Fibroblast of mammary gland (primary cell): Measurements from ENCODE around the gene BICD1.

Experiments used
- DNase-seq: peaks from one replicate; pipeline ENCODE4 v3.0.0-alpha.2; 2010; ENCODE audit warnings: low read depth
- H3K4me3 ChIP-seq: 2 replicates; pipeline ENCODE4 v1.5.1; 2011; ENCODE audit warnings: low read depth, mild to moderate bottlenecking, low read length, moderate library complexity; ENCODE audit not compliant: control insufficient read depth
- CTCF ChIP-seq: conservative IDR thresholded peaks from 2 replicates; pipeline ENCODE4 v1.5.1; 2011; ENCODE audit warnings: low read depth, low read length, inconsistent platforms; ENCODE audit not compliant: control insufficient read depth, insufficient read depth

Gene BICD1

GRCh38 chr12:32208355-32208754 lies 101.7 kb downstream of the BICD1 start:
- TF ChIP-seq CTCF: no peak
- no peak overlapping the region for H3K4me3 ChIP-seq
- DNase-seq: no peak

- H3K4me3 ChIP-seq: no peak overlapping the region
- no peak for TF ChIP-seq CTCF
- DNase-seq: no peak
Observed at GRCh38 chr12:32211066-32211899, 104.6 kb downstream of the BICD1 start.

- no peak for DNase-seq
- TF ChIP-seq CTCF: no peak
- no peak overlapping the region for H3K4me3 ChIP-seq
Observed at GRCh38 chr12:32211900-32212156, 105.2 kb downstream of the BICD1 start.

- TF ChIP-seq CTCF: no peak
- no peak for DNase-seq
- H3K4me3 ChIP-seq: no peak overlapping the region
Observed at GRCh38 chr12:32214723-32215122, 108.1 kb downstream of the BICD1 start.

- no peak for TF ChIP-seq CTCF
- H3K4me3 ChIP-seq: no peak overlapping the region
- peak; percentile 86 for DNase-seq
Observed at GRCh38 chr12:32217354-32218310, 111.0 kb downstream of the BICD1 start.

GRCh38 chr12:32223941-32224340 lies 117.3 kb downstream of the BICD1 start:
- no peak for DNase-seq
- TF ChIP-seq CTCF: no peak
- no peak overlapping the region for H3K4me3 ChIP-seq
